Muscle layer of duodenum (tissue), 2 donors: Measurements from ENCODE around the gene MGLL.

Source experiments
- H3K27ac ChIP-seq: one replicate; pipeline ENCODE4 v1.7.0; 2013; ENCODE audit warnings: mild to moderate bottlenecking, low read length
- H3K27me3 ChIP-seq: one replicate; pipeline ENCODE4 v1.7.0; 2013; ENCODE audit warnings: low read depth, mild to moderate bottlenecking, control low read depth, low read length
- H3K36me3 ChIP-seq, 2 donors: one replicate each; pipeline ENCODE4 v1.7.0; 2013; ENCODE audit warnings: low read length in 2 of 2, control low read depth in 1 of 2, mild to moderate bottlenecking in 1 of 2; ENCODE audit not compliant: insufficient read depth in 2 of 2, control insufficient read depth in 1 of 2
- H3K4me1 ChIP-seq, 2 donors: one replicate each; pipeline ENCODE4 v1.7.0; 2013; ENCODE audit warnings: low read length in 2 of 2, mild to moderate bottlenecking in 2 of 2, control low read depth in 1 of 2, moderate library complexity in 1 of 2; ENCODE audit not compliant: insufficient read depth in 2 of 2, control insufficient read depth in 1 of 2
- H3K4me3 ChIP-seq, 2 donors: one replicate each; pipeline ENCODE4 v1.7.0; 2013; ENCODE audit warnings: low read length in 2 of 2, low read depth in 1 of 2, mild to moderate bottlenecking in 1 of 2
- H3K9me3 ChIP-seq, 2 donors: one replicate each; pipeline ENCODE4 v1.7.0; 2013; ENCODE audit warnings: low read length in 2 of 2, control low read depth in 1 of 2, mild to moderate bottlenecking in 1 of 2; ENCODE audit not compliant: control insufficient read depth in 1 of 2
- donor health status: healthy.

MGLL gene

DNA sequence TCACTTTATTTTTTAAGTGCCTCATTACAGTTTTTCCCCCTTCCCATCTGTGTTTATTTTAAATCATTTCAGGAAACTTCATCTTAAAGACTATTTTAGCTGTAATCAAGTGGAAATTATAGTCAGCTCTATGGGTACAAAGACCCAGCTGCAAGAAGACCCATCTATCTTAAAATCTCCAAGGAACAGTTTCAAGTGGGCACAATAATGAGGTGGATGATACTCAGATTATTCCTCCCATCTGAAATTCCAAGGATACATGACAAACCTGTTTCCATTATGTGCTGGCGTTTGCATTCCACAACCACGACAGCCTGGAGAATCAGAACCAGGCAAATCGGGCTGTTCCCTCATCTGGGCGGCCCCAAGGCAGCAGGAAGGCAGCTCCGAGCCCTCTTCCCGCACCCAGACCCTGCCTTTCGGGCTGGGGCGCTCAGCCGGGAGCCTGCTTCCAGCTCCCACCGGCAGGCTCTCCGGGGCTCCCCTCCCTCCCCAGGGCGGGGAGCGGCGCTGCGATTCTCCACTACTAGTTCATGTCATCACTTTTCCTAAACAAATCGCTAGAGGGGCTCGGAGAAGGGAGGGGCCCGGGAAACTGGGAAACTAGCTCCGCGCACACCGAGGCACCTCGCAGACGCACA, at the start of gene MGLL:
TSS of gene MGLL (minus strand) at position 475 of the 641 bp plus-strand sequence. CDS start at position 278, 197 bp downstream.
- Histone ChIP-seq H3K27me3 (no peaks in the 10 kb centered on the region), H3K36me3 (peaks cover 5 to 6% of the 10 kb centered on the region in 2 donors), H3K4me3 (peak within 1 kb of the TSS; percentile 91 to 98), H3K4me1 (peaks cover 3 to 22% of the 10 kb centered on the region in 2 donors), H3K27ac (peak within 1 kb of the TSS; percentile 76), H3K9me3 (no peaks in the 10 kb centered on the region)

DNA sequence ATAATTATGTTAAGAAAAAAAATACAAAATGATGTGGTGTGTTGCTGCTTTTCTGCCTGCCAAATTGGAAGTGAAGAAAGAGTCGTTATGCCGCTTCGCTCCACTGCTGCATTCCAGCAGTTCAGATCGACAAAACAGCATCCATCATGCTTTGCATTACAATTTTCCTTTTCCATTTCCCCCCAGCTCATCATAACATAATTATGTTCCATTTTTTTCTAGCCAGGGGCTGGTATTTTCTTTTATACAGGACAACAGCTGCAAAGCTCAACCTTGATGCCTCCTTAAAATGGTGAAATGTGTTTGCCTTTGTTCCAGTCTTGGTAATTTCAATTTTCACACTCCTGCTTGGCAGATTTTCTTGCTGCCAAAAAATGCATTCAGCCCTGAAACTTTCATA, 47.8 kb upstream of the MGLL start:
- Histone ChIP-seq H3K9me3 (no peaks in the 10 kb centered on the region), H3K4me1 (no peaks in the 10 kb centered on the region), H3K36me3 (no peaks in the 10 kb centered on the region), H3K27ac (no peak overlapping the region), H3K27me3 (no peaks in the 10 kb centered on the region), H3K4me3 (no peak overlapping the region)

DNA sequence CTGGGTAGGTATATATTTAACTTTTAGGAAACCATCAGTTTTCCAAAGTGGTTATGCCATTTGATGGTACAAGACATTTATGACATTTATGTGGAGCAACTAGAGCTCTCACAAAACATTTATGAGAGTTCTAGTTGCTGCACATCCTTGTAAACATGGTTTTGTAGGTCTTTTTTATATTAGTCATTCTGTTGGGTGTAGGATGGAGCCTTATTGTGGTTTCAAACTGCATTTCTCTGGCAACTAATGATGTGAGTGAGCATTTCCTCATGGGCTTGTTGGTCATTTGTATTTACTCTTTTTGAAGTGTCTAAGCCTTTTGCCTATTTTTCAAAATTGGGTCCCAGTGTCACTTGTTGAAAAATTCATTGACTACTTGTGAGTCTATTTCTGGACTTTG, 45.7 kb upstream of the MGLL start:
- no peaks in the 10 kb centered on the region for H3K36me3 ChIP-seq
- no peak overlapping the region for H3K4me3 ChIP-seq
- no peak overlapping the region for H3K27ac ChIP-seq
- H3K4me1 ChIP-seq = no peaks in the 10 kb centered on the region
- H3K9me3 ChIP-seq = no peaks in the 10 kb centered on the region
- no peaks in the 10 kb centered on the region for H3K27me3 ChIP-seq

DNA sequence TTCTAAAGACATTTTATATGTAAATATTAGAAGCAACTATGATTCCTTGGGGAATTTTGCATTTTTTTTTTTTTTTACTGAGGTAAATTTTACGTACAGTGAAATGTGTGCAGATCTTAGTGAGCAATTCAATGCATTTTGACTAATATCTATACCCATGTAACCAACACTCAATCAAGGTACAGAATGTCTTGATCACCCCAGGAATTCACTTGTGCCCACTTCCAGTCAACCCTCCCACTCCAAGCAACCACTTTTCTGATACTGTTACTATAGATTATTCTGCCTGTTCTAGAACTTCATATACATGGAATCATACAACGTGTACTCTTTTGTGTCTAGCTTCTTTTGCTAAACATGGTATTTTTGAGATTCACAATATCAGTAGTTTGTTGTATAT, 45.1 kb upstream of the MGLL start:
- no peak overlapping the region for H3K27ac ChIP-seq
- H3K27me3 ChIP-seq = no peaks in the 10 kb centered on the region

DNA sequence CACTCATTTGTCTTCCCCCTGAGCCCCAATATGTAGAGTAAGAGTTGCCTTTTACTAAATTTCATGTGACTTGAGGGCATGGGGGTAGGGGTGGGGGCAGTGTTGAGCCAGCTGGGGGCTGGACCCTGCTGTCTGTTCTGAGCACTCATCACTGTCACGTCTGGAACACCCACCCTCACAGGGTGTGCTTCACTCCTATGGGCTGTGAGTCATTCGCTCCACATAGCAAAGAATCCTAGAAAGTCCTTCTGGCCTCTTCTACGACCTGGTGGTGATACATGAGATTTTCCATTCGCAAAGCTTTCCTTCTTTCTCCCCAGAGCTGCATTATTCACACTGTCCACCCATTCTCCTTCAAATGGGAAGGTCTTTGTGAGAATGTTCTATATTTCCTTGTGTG, 43.6 kb upstream of the MGLL start:
- Histone ChIP-seq H3K27ac (no peak overlapping the region), H3K4me3 (no peak overlapping the region), H3K27me3 (no peaks in the 10 kb centered on the region), H3K36me3 (no peaks in the 10 kb centered on the region), H3K4me1 (no peaks in the 10 kb centered on the region), H3K9me3 (no peaks in the 10 kb centered on the region)

More for the DNA sequence above, 45.1 kb upstream of the MGLL start:
- no peak overlapping the region for H3K4me3 ChIP-seq
- no peaks in the 10 kb centered on the region for H3K36me3 ChIP-seq
- H3K9me3 ChIP-seq = no peaks in the 10 kb centered on the region
- no peaks in the 10 kb centered on the region for H3K4me1 ChIP-seq

DNA sequence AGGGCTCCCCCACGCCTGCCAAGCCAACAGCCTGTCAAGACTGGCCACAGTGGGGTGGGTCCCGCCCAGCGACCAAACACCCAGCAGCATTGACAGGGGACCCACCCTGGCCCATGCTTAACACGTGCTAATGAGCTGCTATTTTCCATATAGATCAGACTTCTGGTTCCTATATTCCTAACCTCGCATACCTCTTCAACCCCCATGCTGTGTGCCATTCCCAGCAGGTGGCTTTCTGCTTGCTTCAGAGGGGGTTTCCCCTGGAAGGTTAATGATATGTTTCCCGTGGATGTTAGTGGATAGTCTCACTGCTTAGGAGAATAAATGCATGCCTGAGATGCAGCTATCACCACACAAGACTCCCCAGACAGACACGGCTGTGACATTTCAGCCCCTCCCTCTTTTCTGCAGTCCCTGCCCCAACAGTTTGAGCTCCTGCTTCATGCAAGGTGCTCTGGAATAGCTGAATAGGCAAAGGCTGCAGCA, 37.9 kb upstream of the MGLL start:
- no peaks in the 10 kb centered on the region for H3K27me3 ChIP-seq
- H3K4me3 ChIP-seq = no peak overlapping the region
- no peaks in the 10 kb centered on the region for H3K9me3 ChIP-seq
- no peak overlapping the region for H3K27ac ChIP-seq
- H3K4me1 ChIP-seq = no peaks in the 10 kb centered on the region
- no peaks in the 10 kb centered on the region for H3K36me3 ChIP-seq

DNA sequence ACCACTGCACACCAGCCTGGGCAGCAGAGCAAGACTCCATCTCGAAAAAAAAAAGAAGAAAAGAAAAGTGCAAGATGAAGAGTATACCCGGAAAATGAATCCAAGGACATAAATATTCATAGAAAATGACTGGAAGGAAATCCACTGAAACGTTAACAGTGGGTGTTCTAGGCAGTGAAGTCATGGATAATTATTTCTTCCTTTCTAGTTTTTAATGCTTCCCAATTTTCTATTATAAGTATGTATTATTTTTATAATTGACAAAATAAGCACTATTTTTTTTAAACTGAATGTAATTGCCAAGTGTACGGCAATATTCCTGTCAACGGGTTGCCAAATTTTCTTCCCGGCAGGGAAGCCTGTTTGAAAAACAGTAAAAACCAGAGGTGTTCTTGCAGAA, 37.4 kb upstream of the MGLL start:
- Histone ChIP-seq H3K4me3 (no peak overlapping the region), H3K36me3 (no peaks in the 10 kb centered on the region), H3K27me3 (no peaks in the 10 kb centered on the region), H3K27ac (no peak overlapping the region), H3K9me3 (no peaks in the 10 kb centered on the region), H3K4me1 (no peaks in the 10 kb centered on the region)

DNA sequence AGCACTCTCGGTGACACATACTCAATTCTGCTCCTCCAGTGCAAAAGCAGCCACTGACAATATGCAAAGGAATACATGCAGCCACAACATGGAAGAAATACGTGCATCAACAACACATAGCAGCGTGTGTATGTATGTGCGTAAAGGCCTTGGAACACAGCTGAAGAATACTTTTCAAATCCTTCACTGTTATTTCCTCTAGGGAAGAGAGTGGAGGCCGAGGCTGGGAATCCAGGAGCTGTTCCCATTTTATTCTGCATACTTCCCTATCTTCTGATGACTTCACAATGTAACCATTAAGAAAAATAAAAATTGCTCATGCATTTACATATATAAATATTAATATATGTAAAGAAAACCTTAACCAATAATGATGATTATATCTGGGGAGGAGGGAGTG, 36.6 kb upstream of the MGLL start:
- H3K27ac ChIP-seq = no peak overlapping the region
- no peaks in the 10 kb centered on the region for H3K27me3 ChIP-seq
- no peak overlapping the region for H3K4me3 ChIP-seq
- no peaks in the 10 kb centered on the region for H3K36me3 ChIP-seq
- H3K4me1 ChIP-seq = no peaks in the 10 kb centered on the region
- H3K9me3 ChIP-seq = no peaks in the 10 kb centered on the region

DNA sequence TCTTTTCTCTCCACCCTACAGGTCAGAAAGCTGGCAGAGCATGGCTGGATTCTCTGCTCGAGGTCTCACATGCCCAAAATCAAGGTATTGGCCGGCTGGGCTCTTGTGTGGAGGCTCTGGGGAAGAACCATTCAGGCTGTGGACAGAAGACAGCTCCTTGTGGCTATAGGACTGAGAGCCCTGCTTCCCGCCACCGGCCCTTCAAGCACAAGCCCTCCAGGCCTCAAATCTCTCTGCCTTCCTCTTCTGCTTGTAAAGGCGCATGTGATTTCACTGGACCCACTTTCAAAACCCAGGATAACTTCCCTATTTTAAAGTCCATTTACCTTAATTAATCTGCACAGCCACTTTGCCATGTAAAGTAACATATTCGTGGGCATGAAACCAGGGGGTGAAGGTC, 36.2 kb upstream of the MGLL start:
- no peaks in the 10 kb centered on the region for H3K9me3 ChIP-seq
- no peaks in the 10 kb centered on the region for H3K4me1 ChIP-seq
- H3K27ac ChIP-seq = no peak overlapping the region
- H3K36me3 ChIP-seq = no peaks in the 10 kb centered on the region
- no peak overlapping the region for H3K4me3 ChIP-seq
- H3K27me3 ChIP-seq = no peaks in the 10 kb centered on the region

DNA sequence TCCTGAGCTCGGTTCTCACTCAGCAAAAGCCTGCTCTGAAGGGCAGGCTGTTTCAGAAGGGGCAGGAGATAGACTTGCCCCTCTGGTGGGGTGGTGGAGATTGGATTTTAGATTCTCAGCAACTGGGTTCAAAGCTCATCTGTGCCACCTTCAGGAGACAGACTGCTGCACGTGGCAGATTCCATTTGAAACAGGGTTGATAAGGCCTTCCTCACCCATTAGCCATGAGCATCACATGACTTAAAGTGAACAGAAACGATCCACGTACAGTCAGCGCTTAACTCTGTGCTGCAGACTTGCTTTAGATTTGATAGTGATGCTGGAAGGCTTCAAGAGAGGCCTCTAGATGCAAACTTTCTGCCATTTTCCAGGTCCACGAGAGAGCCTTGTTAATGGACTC, 35.0 kb upstream of the MGLL start:
- H3K36me3 ChIP-seq = no peaks in the 10 kb centered on the region
- no peak overlapping the region for H3K27ac ChIP-seq
- H3K27me3 ChIP-seq = no peaks in the 10 kb centered on the region
- H3K4me3 ChIP-seq = no peak overlapping the region
- no peaks in the 10 kb centered on the region for H3K4me1 ChIP-seq
- H3K9me3 ChIP-seq = no peaks in the 10 kb centered on the region

DNA sequence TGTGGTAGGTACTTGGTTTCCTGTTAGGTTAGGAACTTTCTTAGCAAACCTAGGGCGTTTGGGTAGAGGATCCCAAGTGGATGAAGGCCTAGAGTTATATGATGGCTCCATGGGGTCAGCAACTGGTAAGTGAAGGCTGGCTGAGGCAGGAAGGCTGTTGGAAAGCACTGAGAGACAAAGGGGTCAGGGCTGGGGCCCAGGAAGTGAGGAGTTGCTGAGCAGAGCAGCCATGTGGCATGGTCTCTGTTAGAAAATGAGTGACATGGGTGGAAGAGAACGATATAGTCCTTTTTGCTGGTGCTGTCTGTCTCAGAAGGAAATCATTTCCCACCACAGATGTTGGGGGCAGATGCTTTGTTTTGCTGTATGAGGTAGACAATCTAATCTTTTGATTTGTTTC, 34.5 kb upstream of the MGLL start:
- Histone ChIP-seq H3K9me3 (no peaks in the 10 kb centered on the region), H3K36me3 (no peaks in the 10 kb centered on the region), H3K4me3 (no peak overlapping the region), H3K27me3 (no peaks in the 10 kb centered on the region), H3K27ac (no peak overlapping the region), H3K4me1 (no peaks in the 10 kb centered on the region)

DNA sequence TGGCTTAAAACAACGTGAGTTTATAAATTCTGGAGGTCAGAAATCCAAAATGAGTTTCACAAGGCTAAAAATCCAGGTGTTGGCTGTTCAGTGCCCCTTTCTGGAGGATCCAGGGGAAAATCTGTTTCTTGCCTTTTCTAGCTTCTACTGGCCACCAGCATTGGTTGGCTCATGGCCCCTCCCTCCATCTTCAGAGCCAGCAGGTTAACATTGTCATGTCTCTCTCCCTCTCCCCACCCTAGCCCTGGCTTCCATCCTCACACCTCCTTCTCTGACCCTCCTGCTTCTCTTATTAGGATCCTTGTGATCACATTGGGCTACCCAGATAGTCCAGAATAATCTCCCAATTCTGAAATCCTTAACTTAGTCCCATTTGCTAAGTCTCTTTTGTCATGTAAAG, 32.9 kb upstream of the MGLL start:
- Histone ChIP-seq H3K27me3 (no peaks in the 10 kb centered on the region), H3K4me1 (no peaks in the 10 kb centered on the region), H3K4me3 (no peak overlapping the region), H3K27ac (no peak overlapping the region), H3K36me3 (no peaks in the 10 kb centered on the region), H3K9me3 (no peaks in the 10 kb centered on the region)
